ENCODE data around the gene RDH13. TPM values are rescaled to one million over a fixed set of nuclear protein-coding genes. Genes with fewer than 3 reads are reported as not detected.

The RDH13 gene
- total and polyA plus RNA-seq, 2 of the 8 experiments (the other 6 are each of a cell fraction or from before 2014, with no cell fraction given) = 15.9 to 31.5 TPM

DNA sequence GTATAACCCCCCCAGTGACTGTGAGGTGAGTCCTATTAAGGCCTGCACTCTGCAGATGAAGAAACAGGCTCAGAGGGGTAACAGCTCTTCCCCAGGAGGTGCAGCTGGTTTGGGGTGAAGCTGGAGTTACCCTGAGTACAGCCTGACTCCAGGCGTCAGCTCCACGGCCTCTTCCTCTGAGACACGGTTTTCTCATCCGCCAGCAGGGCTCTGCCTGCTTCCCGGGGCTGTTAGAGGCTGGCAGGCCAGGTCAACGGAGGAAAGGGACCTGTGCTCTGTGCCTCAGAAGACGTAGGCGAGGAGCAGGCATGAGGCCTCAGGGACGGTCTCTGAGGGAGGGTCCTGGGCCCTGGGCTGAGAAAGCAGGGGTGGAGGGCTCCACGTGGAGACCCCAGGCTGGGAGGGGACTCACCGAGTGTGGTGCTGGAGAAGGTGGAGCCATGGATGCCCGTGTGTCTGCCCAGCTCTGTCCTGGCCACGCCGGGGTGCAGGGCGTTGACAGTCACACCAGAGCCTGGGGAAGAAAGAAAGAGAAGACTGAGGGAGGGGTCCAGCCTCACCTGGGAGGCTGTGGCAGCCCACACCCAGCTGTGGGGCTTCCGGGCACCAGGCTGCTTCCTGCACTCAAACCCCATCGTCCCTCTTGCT is 15.8 kb downstream of the RDH13 start (continued):
- no peak for TF ChIP-seq CREB1 (IDR thresholded peaks at IDR 0.05)
